Mesendoderm (in vitro differentiated cells): ENCODE results near the gene NXPH1.

Experiments
- DNase-seq: peaks from one replicate; pipeline ENCODE4 v3.0.0; 2013
- H2AK5ac ChIP-seq: 2 replicates; pipeline ENCODE4 v1.6.1; 2013; ENCODE audit warnings: low read length, inconsistent platforms
- H2BK120ac ChIP-seq: 2 replicates; pipeline ENCODE4 v1.6.1; 2013; ENCODE audit warnings: low read depth, mild to moderate bottlenecking, low read length, moderate library complexity, mixed read lengths
- H2BK15ac ChIP-seq: replicated peaks from 2 replicates; pipeline ENCODE4 v1.6.1; 2013; ENCODE audit warnings: low read depth, mild to moderate bottlenecking, moderate library complexity
- H2BK5ac ChIP-seq: 2 replicates; pipeline ENCODE4 v1.6.1; 2013; ENCODE audit warnings: low read length, inconsistent platforms
- H3K18ac ChIP-seq: 2 replicates; pipeline ENCODE4 v1.6.1; 2013; ENCODE audit warnings: mild to moderate bottlenecking, low read length, mixed read lengths
- H3K23ac ChIP-seq: one replicate; pipeline ENCODE4 v1.6.1; 2013; ENCODE audit warnings: low read length
- H3K27ac ChIP-seq: 2 replicates; pipeline ENCODE4 v1.5.1; 2013; ENCODE audit warnings: low read depth, mild to moderate bottlenecking, inconsistent platforms, low read length, moderate library complexity
- H3K27me3 ChIP-seq: 2 replicates; pipeline ENCODE4 v1.6.1; 2013; ENCODE audit warnings: low read length, control low read depth, mild to moderate bottlenecking, inconsistent platforms; ENCODE audit not compliant: insufficient read depth, poor library complexity
- H3K36me3 ChIP-seq: 2 replicates; pipeline ENCODE4 v1.6.1; 2013; ENCODE audit warnings: low read length, inconsistent platforms; ENCODE audit not compliant: control insufficient read depth, insufficient read depth
- H3K4ac ChIP-seq: one replicate; pipeline ENCODE4 v1.6.1; 2013; ENCODE audit warnings: low read depth, mild to moderate bottlenecking, low read length, moderate library complexity
- H3K4me1 ChIP-seq: 2 replicates; pipeline ENCODE4 v1.6.1; 2013; ENCODE audit warnings: low read depth, low read length, inconsistent platforms; ENCODE audit not compliant: control insufficient read depth
- H3K4me2 ChIP-seq: 2 replicates; pipeline ENCODE4 v1.6.1; 2013; ENCODE audit warnings: low read length
- H3K4me3 ChIP-seq: 2 replicates; pipeline ENCODE4 v1.5.1; 2013; ENCODE audit warnings: mild to moderate bottlenecking, low read length
- H3K56ac ChIP-seq: one replicate; pipeline ENCODE4 v1.6.1; 2013; ENCODE audit warnings: low read length
- H3K79me1 ChIP-seq: 2 replicates; pipeline ENCODE4 v1.6.1; 2013; ENCODE audit warnings: low read length, inconsistent platforms
- H3K79me2 ChIP-seq: 2 replicates; pipeline ENCODE4 v1.6.1; 2013; ENCODE audit warnings: mild to moderate bottlenecking, low read length; ENCODE audit not compliant: control insufficient read depth, insufficient read depth
- H3K9ac ChIP-seq: 2 replicates; pipeline ENCODE4 v1.6.1; 2013; ENCODE audit warnings: low read length, inconsistent platforms
- H4K5ac ChIP-seq: one replicate; pipeline ENCODE4 v1.6.1; 2013; ENCODE audit warnings: low read length
- H4K8ac ChIP-seq: one replicate; pipeline ENCODE4 v1.6.1; 2013; ENCODE audit warnings: low read depth, mild to moderate bottlenecking, control low read depth, low read length, moderate library complexity
- WGBS: extraction: QIAGEN DNeasy Blood & Tissue Kit; methylation state at CpG from one replicate; pipeline ENCODE4 v1.1.7; 2013; ENCODE audit warnings: low lambda C conversion rate, missing lambda C conversion rate; ENCODE audit not compliant: insufficient coverage; ENCODE audit errors: extremely low coverage; 5-methylcytosine and 5-hydroxymethylcytosine counted together

The NXPH1 gene

DNA sequence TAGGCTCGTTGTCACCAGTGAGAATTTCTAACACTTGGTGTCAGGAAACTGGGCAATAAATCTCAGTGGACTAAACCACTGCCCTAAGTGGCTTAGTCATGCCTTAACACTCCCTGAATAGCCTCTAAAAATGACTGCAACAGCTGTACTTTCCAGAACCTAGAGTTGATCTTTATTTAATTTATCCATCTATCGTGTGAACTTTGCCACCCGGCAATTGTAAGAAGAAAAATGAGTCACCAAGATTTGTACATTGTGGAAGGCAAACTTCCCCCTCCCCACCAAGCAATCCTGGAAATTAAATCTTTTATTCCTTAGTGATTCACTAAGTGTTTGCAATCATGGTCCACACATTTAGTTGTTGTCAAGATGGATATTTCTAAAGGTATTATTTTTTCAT, 47.1 kb downstream of the NXPH1 start:
- WGBS, result no CpG with 5 or more reads among the region's 3 CpGs
- Histone ChIP-seq H3K79me1 (no peaks in the 10 kb centered on the region), H3K27me3 (no peaks in the 10 kb centered on the region), H3K4me2 (no peak overlapping the region), H3K23ac (no peak overlapping the region), H2AK5ac (no peak overlapping the region), H2BK5ac (no peak overlapping the region), H3K27ac (no peak overlapping the region), H3K4me3 (no peak overlapping the region), H2BK120ac (no peak overlapping the region), H3K18ac (no peak overlapping the region), H2BK15ac (no peak overlapping the region), H4K5ac (no peak overlapping the region), H3K4ac (no peak overlapping the region), H3K56ac (no peak overlapping the region), H4K8ac (no peak overlapping the region), H3K4me1 (no peaks in the 10 kb centered on the region), H3K9ac (no peak overlapping the region), H3K79me2 (no peaks in the 10 kb centered on the region), H3K36me3 (no peaks in the 10 kb centered on the region)
- no peak for DNase-seq

DNA sequence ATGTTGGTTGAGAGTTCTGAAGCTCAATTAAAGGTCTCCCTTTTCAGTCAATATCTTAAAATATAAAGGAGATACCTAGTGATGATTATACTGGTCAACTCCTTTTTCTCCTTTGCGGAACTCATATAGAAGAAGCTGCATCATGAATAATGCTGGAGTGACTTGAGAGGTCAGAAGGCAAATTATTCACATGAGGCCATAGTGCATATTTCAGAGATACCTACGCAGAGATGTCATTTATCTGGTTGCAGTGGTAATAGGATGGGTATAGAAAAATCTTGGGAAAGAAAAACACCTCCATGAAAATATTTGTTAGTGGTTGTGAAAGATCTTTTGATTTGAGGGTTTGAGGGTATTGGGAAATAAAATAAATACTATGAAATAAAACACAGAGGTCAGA, 47.7 kb downstream of the NXPH1 start:
- Histone ChIP-seq H3K79me1 (no peaks in the 10 kb centered on the region), H3K18ac (no peak overlapping the region), H3K23ac (no peak overlapping the region), H2AK5ac (no peak overlapping the region), H3K4me2 (no peak overlapping the region), H3K4me1 (no peaks in the 10 kb centered on the region), H3K9ac (no peak overlapping the region), H3K27me3 (no peaks in the 10 kb centered on the region), H2BK120ac (no peak overlapping the region), H2BK15ac (no peak overlapping the region), H3K36me3 (no peaks in the 10 kb centered on the region), H3K56ac (no peak overlapping the region), H3K79me2 (no peaks in the 10 kb centered on the region), H3K27ac (no peak overlapping the region), H3K4me3 (no peak overlapping the region), H4K5ac (no peak overlapping the region), H4K8ac (no peak overlapping the region), H2BK5ac (no peak overlapping the region), H3K4ac (no peak overlapping the region)
- no peak for DNase-seq
- WGBS, result no CpG with 5 or more reads among the region's 2 CpGs

- WGBS, result no CpG with 5 or more reads among the region's 4 CpGs
- Histone ChIP-seq H3K27ac (no peak overlapping the region), H2BK5ac (no peak overlapping the region), H3K4ac (no peak overlapping the region), H2BK15ac (no peak overlapping the region), H3K36me3 (no peaks in the 10 kb centered on the region), H3K18ac (no peak overlapping the region), H3K4me1 (no peaks in the 10 kb centered on the region), H3K79me2 (no peaks in the 10 kb centered on the region), H3K9ac (no peak overlapping the region), H2AK5ac (no peak overlapping the region), H2BK120ac (no peak overlapping the region), H3K4me3 (no peak overlapping the region), H4K5ac (no peak overlapping the region), H3K27me3 (no peaks in the 10 kb centered on the region), H3K79me1 (no peaks in the 10 kb centered on the region), H3K23ac (no peak overlapping the region), H3K4me2 (no peak overlapping the region), H3K56ac (no peak overlapping the region), H4K8ac (no peak overlapping the region)
- DNase-seq, result no peak
Measured at GRCh38 chr7:8481752-8482446, 48.5 kb downstream of the NXPH1 start.

DNA sequence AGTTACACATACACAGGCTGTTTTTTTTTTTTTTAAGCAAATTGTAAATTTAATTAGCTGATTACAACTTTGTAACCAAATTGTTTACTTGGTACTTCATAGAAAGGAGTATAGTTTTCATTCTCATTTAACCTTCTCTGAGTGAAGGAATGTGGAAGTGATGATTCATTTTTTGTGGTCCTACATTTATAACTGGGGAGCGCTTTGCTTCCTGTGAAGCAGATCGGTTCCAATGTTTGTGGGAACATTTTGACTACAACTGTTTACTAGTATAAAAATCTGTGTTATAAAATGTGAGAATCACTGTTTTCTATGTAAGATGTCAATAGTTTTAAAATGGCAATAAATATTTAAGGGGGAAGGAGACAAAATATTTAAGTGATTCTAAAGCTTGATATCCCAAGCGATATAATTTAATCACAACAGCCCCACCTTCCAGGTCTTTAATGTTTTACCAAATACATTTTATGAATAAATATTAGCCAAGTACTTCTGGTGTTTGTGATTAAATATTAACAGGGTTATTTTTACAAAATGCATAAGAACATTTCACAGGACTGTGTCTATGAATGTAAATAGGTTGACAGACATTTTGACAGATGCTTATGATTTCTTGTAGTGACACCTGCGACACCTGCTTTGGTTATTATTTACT, 57.1 kb downstream of the NXPH1 start:
- no peak overlapping the region for H2BK15ac ChIP-seq
- H3K79me1 ChIP-seq, result no peaks in the 10 kb centered on the region
- no peak overlapping the region for H3K4me2 ChIP-seq
- H3K4me1 ChIP-seq, result no peaks in the 10 kb centered on the region
- no peak overlapping the region for H3K23ac ChIP-seq
- H3K27me3 ChIP-seq, result no peaks in the 10 kb centered on the region
- no peak overlapping the region for H3K4ac ChIP-seq
- no peak overlapping the region for H4K5ac ChIP-seq
- no peak overlapping the region for H4K8ac ChIP-seq
- no peak overlapping the region for H2BK120ac ChIP-seq
- no peak overlapping the region for H3K18ac ChIP-seq
- no peak overlapping the region for H3K56ac ChIP-seq
- no peaks in the 10 kb centered on the region for H3K36me3 ChIP-seq
- no peak overlapping the region for H3K27ac ChIP-seq
- no peak for DNase-seq
- no peak overlapping the region for H2BK5ac ChIP-seq
- no peaks in the 10 kb centered on the region for H3K79me2 ChIP-seq
- no CpG with 5 or more reads among the region's 4 CpGs for WGBS
- H2AK5ac ChIP-seq, result no peak overlapping the region
- no peak overlapping the region for H3K4me3 ChIP-seq
- no peak overlapping the region for H3K9ac ChIP-seq

GRCh38 chr7:8491106-8491505, 57.7 kb downstream of the NXPH1 start:
- H3K56ac ChIP-seq, result no peak overlapping the region

More at GRCh38 chr7:8491106-8491505, 57.7 kb downstream of the NXPH1 start:
- H3K23ac ChIP-seq, result no peak overlapping the region
- no peaks in the 10 kb centered on the region for H3K36me3 ChIP-seq
- no peak for DNase-seq
- H4K8ac ChIP-seq, result no peak overlapping the region
- no peaks in the 10 kb centered on the region for H3K4me1 ChIP-seq
- no peak overlapping the region for H3K18ac ChIP-seq
- no peak overlapping the region for H4K5ac ChIP-seq
- no peak overlapping the region for H3K4me2 ChIP-seq
- H3K4me3 ChIP-seq, result no peak overlapping the region
- no peak overlapping the region for H2BK5ac ChIP-seq
- no peak overlapping the region for H3K27ac ChIP-seq
- H3K27me3 ChIP-seq, result no peaks in the 10 kb centered on the region
- no CpG with 5 or more reads among the region's 3 CpGs for WGBS
- no peak overlapping the region for H2BK15ac ChIP-seq
- H2BK120ac ChIP-seq, result no peak overlapping the region
- H2AK5ac ChIP-seq, result no peak overlapping the region
- no peaks in the 10 kb centered on the region for H3K79me1 ChIP-seq
- no peak overlapping the region for H3K9ac ChIP-seq
- H3K4ac ChIP-seq, result no peak overlapping the region
- no peaks in the 10 kb centered on the region for H3K79me2 ChIP-seq
